ENCODE results near the gene ABHD14A.

The ABHD14A gene

GRCh38 chr3:52014613-52015012 lies 39.7 kb downstream of the ABHD14A start:
- no peak for TF ChIP-seq CTCF (IDR thresholded peaks at IDR 0.05; ENCODE audit: control insufficient read depth, extremely low read depth, insufficient read depth)
- DNase-seq (ENCODE audit: low read depth), result no peak
- H3K4me3 ChIP-seq (ENCODE audit: low read depth, low read length), result no peak overlapping the region

- no peak for DNase-seq (ENCODE audit: low read depth)
- no peak overlapping the region for H3K4me3 ChIP-seq (ENCODE audit: low read depth, low read length)
Measured at GRCh38 chr3:52015438-52016228, 40.8 kb downstream of the ABHD14A start.

GRCh38 chr3:52017586-52017985 lies 42.7 kb downstream of the ABHD14A start:
- TF ChIP-seq CTCF (IDR thresholded peaks at IDR 0.05; ENCODE audit: control insufficient read depth, extremely low read depth, insufficient read depth), result no peak
- no peak for DNase-seq (ENCODE audit: low read depth)
- no peak overlapping the region for H3K4me3 ChIP-seq (ENCODE audit: low read depth, low read length)

More at GRCh38 chr3:52015438-52016228, 40.8 kb downstream of the ABHD14A start:
- no peak for TF ChIP-seq CTCF (IDR thresholded peaks at IDR 0.05; ENCODE audit: control insufficient read depth, extremely low read depth, insufficient read depth)

- H3K4me3 ChIP-seq (ENCODE audit: low read depth, low read length), result no peak overlapping the region
- TF ChIP-seq CTCF (IDR thresholded peaks at IDR 0.05; ENCODE audit: control insufficient read depth, extremely low read depth, insufficient read depth), result no peak
- DNase-seq (ENCODE audit: low read depth), result no peak
Measured at GRCh38 chr3:52018319-52019000, 43.6 kb downstream of the ABHD14A start.

GRCh38 chr3:52019352-52020080 lies 44.7 kb downstream of the ABHD14A start:
- no peak for TF ChIP-seq CTCF (IDR thresholded peaks at IDR 0.05; ENCODE audit: control insufficient read depth, extremely low read depth, insufficient read depth)
- H3K4me3 ChIP-seq (ENCODE audit: low read depth, low read length), result no peak overlapping the region
- DNase-seq (ENCODE audit: low read depth), result no peak

GRCh38 chr3:52020796-52021195 lies 45.9 kb downstream of the ABHD14A start:
- no peak for TF ChIP-seq CTCF (IDR thresholded peaks at IDR 0.05; ENCODE audit: control insufficient read depth, extremely low read depth, insufficient read depth)
- no peak overlapping the region for H3K4me3 ChIP-seq (ENCODE audit: low read depth, low read length)
- DNase-seq (ENCODE audit: low read depth), result no peak

Data from LNCaP clone FGC (cell line).